GM19467 (cell line): ENCODE results near the gene NELFE.
"Not testable (repeated sequence)": the region's sequence is repeated elsewhere in the genome, so short reads cannot be mapped to it uniquely, and the experiment has no call there.

Experiments used
- ATAC-seq: cut with Tn5 transposase; IDR thresholded peaks from one replicate; pipeline ENCODE4 v1.9.1; 2021; ENCODE audit warnings: mild to moderate bottlenecking, moderate library complexity; ENCODE audit not compliant: unreplicated experiment

The NELFE gene

DNA sequence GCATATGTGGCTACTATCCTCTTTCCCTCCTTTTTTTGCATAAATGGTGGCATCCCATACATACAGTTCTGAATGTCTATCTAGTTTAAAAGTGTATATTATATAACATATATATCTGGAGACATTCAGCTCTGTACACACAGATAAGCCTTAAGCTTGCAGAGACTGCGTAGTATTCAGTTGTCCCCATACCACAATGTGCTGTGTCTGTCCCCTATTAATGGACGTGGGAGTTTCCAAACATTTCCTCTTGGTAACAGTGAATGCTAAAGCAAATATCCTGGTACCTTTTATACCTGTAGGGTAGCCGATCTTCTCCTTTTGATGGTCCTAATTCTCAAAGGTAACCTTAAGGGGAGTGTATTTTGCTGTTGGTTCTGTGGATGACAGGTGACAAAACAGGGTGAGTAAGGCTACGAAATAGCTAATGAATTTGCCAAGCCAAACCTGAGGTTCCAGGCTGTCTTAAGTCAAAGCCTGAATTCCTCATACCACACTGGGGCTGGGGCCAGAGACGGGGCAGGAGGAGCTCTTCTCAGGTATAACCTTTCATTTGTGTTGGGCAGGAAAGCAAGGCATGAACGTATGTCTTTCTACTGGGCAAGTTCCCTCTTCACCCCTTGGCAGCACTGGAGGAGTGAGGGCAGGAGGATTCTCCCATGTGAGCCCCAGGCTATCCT lies 39.0 kb downstream of the NELFE start:
- ATAC-seq, result no peak

- no peak for ATAC-seq
Measured at GRCh38 chr6:31918069-31918720, 40.6 kb downstream of the NELFE start.

GRCh38 chr6:31915756-31916155 lies 43.0 kb downstream of the NELFE start:
- ATAC-seq, result no peak

- ATAC-seq, result no peak
Measured at GRCh38 chr6:31915351-31915750, 43.4 kb downstream of the NELFE start.

DNA sequence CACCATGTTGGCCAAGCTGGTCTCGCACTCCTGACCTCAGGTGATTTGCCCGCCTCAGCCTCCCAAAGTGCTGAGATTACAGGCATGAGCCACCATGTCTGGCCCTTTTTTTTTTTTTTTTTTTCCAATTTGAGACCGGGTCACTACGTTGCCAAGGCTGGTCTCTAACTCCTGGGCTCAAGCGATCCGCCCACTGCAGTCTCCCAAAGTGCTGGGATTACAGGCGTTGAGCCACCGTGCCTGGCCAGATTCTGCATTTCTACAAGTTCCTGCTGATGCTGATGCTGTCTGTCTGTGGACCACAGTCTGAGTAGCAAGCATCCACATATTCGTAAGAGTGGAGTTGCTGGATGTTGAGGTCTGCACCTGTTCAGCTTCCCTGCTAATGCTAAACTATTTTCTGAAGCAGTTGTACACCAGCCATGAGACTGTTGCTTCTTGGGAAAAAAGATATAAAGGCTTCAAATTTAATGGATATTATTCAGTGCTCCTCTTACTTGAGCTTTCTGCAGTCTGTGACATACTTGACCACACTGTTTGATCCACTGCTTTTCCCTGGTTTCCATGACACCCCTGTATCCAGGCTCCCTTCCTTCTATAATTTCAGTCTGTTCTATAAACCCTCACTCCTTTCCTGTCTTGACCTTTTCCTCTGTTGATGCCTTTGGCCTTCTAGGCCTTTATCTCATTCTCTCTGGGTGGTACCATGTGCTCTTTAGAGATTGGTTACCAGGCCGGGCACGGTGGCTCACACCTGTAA lies 46.8 kb downstream of the NELFE start:
- no peak for ATAC-seq

- ATAC-seq, result not testable (repeated sequence)
Measured at GRCh38 chr6:31909298-31909697, 49.5 kb downstream of the NELFE start.

GRCh38 chr6:31908791-31909190 lies 50.0 kb downstream of the NELFE start:
- ATAC-seq, result no peak

- not testable (repeated sequence) for ATAC-seq
Measured at GRCh38 chr6:31908255-31908654, 50.5 kb downstream of the NELFE start.

DNA sequence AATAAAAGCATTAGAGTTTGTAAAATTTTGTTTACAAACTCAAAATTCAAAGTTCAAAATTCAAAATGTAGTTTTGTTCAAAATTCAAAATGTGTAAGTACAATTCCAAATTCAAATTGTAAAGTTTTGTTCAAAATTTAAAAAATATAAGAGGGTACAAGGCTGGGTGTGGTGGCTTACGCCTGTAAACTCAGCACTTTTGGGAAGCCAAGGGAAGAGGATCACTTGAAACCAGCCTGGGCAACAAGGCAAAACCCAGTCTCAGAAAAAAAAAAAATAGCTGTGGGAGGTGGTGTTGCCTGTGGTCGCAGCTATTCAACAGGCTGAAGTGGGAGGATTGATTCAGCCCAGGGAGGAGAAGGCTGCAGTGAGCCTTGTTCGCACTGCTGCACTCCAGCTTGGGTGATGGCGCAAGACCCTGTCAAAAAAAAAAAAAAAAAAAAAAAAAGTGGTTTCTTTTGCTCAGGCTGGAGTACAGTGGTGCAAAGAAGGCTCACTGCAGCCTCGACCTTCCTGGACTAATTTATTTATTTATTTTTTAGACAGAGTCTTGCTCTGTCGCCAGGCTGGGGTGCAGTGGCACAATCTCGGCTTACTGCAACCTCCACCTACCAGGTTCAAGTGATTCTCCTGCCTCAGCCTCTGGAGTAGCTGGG lies 51.5 kb downstream of the NELFE start:
- no peak for ATAC-seq

- not testable (repeated sequence) for ATAC-seq
Measured at GRCh38 chr6:31906727-31907126, 52.0 kb downstream of the NELFE start.

- no peak for ATAC-seq
Measured at GRCh38 chr6:31906122-31906521, 52.6 kb downstream of the NELFE start.

- no peak for ATAC-seq
Measured at GRCh38 chr6:31905041-31905440, 53.7 kb downstream of the NELFE start.

DNA sequence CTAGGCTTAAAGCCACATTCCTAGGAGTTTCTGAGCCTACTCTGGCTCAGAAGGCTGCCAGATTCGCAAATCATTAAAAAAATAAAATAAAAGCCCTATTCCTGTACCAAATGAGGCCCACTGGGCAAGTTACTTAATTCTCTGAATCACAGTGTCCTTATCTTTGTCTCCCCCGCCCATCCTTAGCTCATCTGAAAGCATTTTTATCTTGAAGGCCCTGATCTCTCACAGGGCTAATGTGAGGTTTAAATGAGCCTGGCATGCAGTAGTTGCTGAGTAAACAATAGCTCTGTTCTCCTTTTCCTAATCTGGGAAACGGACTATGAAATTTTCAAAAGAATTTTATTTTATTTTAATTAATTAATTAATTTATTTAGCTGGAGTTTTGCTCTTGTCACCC lies 54.8 kb downstream of the NELFE start:
- no peak for ATAC-seq
